GM10248 (cell line): ENCODE data around the gene S100A10.
A peak's percentile ranks its signal among the peaks of the same experiment; 100 is the strongest.

Source experiments
- CTCF ChIA-PET: fragments of 300-600 bp; sonication (Branson Sonifier 250); formaldehyde crosslinking; extraction: SDS; loops from one replicate; lab custom pipeline; 2021; ENCODE audit warnings: antibody characterized with exemption; lab: Yijun Ruan, JAX
- POLR2A ChIA-PET: fragments of 350-650 bp; sonication (Branson Sonifier 250); formaldehyde crosslinking; extraction: SDS; loops from one replicate; lab custom pipeline; 2020; ENCODE audit warnings: antibody characterized with exemption; lab: Yijun Ruan, JAX
- DNase-seq: peaks from one replicate; pipeline ENCODE4 v3.0.0; 2012; ENCODE audit errors: extremely low spot score
- TF ChIP-seq, protein P1 (sequence below): IDR thresholded peaks from 2 replicates; pipeline ENCODE4 v1.5.1; 2012; ENCODE audit warnings: mild to moderate bottlenecking, low read depth; ENCODE audit errors: extremely low read depth, missing control alignments, control extremely low read depth

The S100A10 gene

GRCh38 chr1:151995774-151996173 lies 2.1 kb upstream of the S100A10 start:
- no peak for DNase-seq
- ChIA-PET POLR2A (no interaction called here), CTCF (interaction anchor here (0.8 to 9.7 kb wide), 14 partner anchors 9 to 114 kb away, joined by 3 to 159 read pairs (median 4); no protein-coding TSS in a partner anchor)
- TF ChIP-seq, protein P1, sequence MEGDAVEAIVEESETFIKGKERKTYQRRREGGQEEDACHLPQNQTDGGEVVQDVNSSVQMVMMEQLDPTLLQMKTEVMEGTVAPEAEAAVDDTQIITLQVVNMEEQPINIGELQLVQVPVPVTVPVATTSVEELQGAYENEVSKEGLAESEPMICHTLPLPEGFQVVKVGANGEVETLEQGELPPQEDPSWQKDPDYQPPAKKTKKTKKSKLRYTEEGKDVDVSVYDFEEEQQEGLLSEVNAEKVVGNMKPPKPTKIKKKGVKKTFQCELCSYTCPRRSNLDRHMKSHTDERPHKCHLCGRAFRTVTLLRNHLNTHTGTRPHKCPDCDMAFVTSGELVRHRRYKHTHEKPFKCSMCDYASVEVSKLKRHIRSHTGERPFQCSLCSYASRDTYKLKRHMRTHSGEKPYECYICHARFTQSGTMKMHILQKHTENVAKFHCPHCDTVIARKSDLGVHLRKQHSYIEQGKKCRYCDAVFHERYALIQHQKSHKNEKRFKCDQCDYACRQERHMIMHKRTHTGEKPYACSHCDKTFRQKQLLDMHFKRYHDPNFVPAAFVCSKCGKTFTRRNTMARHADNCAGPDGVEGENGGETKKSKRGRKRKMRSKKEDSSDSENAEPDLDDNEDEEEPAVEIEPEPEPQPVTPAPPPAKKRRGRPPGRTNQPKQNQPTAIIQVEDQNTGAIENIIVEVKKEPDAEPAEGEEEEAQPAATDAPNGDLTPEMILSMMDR, result no peak

DNA sequence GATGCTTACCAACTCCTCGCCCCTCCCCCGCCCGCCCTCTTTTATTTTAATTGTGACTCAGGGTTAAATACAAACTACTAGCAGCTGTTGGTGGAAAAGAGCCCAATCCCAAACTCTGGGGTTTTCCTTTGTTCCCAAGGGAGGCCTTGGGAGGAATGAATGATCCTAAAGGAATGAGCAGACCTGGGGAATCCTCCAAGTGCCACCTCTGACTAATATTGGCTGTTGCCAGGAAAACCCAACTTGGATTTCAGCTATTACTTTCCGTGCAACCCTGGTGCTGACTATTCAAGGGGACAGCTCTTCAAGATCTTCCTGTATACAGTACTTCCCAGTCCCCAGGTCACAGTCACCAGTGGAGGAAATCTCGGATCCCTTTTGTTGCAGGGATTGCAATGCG lies 1.3 kb upstream of the S100A10 start:
- POLR2A ChIA-PET, result interaction anchor here (0.6 kb wide), 1 partner anchor 54 kb away, joined by 4 read pairs; no protein-coding TSS in a partner anchor
- DNase-seq, result no peak
- CTCF ChIA-PET, result interaction anchor here (0.8 to 2.4 kb wide), 3 partner anchors 12 to 108 kb away, joined by 4 to 10 read pairs (median 4); no protein-coding TSS in a partner anchor
- TF ChIP-seq, protein P1, result no peak

- CTCF ChIA-PET, result interaction anchor here (1.2 to 2.0 kb wide), 3 partner anchors 8 to 60 kb away, joined by 3 to 7 read pairs (median 5); no protein-coding TSS in a partner anchor
- POLR2A ChIA-PET, result no interaction called here
- peak; percentile 46 for DNase-seq
- TF ChIP-seq, protein P1, result no peak
These were observed 450 bp downstream of the S100A10 start for GRCh38 chr1:151993084-151993733.

DNA sequence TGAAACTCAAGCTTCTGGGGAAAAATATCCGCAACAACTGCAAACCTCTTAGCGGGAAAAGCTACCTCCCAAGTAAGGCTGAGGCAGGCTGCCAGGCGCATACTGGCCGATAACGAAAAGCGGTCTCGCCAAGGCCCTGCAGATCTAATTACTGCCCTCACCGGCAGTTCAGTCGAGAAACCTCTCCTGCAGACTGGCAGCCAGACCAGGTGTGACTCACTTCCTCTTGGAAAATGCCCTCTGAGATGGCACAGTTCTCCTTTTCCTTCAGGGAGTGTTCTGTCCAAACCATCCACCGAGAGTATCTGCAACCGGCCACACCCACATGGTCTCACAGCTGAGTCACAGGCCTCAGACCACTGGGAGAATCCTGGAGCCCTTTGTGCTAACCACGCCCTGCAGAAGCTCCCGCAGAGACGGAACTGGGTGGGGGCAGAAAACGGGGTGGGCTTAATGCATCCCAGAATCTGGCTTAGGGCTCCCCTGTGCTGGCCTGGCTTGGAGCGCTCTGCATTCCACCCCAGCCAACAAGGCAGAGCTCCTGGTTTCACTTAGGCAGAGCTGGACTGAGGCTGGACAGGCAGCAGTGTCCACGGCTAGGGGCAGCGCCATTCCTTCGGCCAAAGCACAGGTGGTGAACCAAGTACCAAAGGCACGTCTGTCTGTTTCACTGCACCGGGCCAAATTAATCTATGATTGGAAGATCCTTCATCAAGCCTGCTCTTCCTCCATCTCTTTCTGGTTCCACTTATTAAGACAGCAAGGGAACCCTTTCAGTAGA lies 1.2 kb downstream of the S100A10 start:
- TF ChIP-seq, protein P1, result no peak
- CTCF ChIA-PET, result interaction anchor here (0.9 to 2.0 kb wide), 6 partner anchors 7 to 59 kb away, joined by 3 to 7 read pairs (median 4); no protein-coding TSS in a partner anchor
- POLR2A ChIA-PET, result no interaction called here
- no peak for DNase-seq

GRCh38 chr1:151991663-151992302 lies 1.9 kb downstream of the S100A10 start:
- ChIA-PET CTCF (interaction anchor here (0.9 to 2.0 kb wide), 6 partner anchors 8 to 58 kb away, joined by 3 to 7 read pairs (median 4); no protein-coding TSS in a partner anchor), POLR2A (no interaction called here)
- no peak for DNase-seq
- TF ChIP-seq, protein P1, result no peak

GRCh38 chr1:151990856-151991198 lies 2.8 kb downstream of the S100A10 start:
- ChIA-PET CTCF (interaction anchor here (1.0 to 11.9 kb wide), 3 partner anchors 10 to 22 kb away, joined by 5 to 134 read pairs (median 21); no protein-coding TSS in a partner anchor), POLR2A (no interaction called here)
- no peak for DNase-seq
- TF ChIP-seq, protein P1, result no peak
